GM13976 (cell line): ENCODE results near the gene COQ6.

ENCODE experiments used
- DNase-seq: peaks from one replicate; pipeline ENCODE4 v3.0.0; 2012; ENCODE audit warnings: low spot score
- in situ Hi-C: fragments of 300-500 bp; cut with MboI; formaldehyde crosslinking; loops from one replicate; pipeline ENCODE4 v1.12.0; 2022; ENCODE audit warnings: low sequenced_read_pairs, mixed read lengths, inconsistent platforms; ENCODE audit not compliant: unreplicated experiment
- TF ChIP-seq, protein P1 (sequence below): IDR thresholded peaks from 2 replicates; pipeline ENCODE4 v1.5.1; 2012; ENCODE audit warnings: borderline replicate concordance, mild to moderate bottlenecking; ENCODE audit not compliant: insufficient read depth; ENCODE audit errors: extremely low read depth, missing control alignments, control extremely low read depth

Gene COQ6

GRCh38 chr14:73945159-73945670, 4.9 kb upstream of the COQ6 start:
- DNase-seq = no peak
- TF ChIP-seq, protein P1, sequence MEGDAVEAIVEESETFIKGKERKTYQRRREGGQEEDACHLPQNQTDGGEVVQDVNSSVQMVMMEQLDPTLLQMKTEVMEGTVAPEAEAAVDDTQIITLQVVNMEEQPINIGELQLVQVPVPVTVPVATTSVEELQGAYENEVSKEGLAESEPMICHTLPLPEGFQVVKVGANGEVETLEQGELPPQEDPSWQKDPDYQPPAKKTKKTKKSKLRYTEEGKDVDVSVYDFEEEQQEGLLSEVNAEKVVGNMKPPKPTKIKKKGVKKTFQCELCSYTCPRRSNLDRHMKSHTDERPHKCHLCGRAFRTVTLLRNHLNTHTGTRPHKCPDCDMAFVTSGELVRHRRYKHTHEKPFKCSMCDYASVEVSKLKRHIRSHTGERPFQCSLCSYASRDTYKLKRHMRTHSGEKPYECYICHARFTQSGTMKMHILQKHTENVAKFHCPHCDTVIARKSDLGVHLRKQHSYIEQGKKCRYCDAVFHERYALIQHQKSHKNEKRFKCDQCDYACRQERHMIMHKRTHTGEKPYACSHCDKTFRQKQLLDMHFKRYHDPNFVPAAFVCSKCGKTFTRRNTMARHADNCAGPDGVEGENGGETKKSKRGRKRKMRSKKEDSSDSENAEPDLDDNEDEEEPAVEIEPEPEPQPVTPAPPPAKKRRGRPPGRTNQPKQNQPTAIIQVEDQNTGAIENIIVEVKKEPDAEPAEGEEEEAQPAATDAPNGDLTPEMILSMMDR = no peak
- in situ Hi-C loops = no loop called here

DNA sequence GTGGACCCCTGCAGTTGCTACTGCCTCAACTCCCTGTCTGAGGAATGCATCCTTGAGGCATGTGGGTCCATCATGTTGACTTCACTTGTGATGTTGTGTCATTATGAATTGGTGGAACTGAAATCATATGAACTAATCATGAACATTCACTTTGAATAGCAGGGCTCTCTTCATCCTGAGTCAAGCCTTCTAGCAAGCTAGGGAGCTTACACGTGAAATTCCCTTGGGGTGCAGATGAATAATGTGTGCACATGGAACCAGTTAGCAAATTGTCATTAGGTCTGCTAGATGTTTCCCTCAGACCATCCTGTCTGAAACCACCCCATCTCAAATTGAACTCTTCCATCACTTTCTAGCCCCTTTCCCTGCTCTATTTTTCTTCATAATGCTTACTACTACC, 3.6 kb downstream of the COQ6 start:
- TF ChIP-seq, protein P1 = no peak
- in situ Hi-C loops = no loop called here
- DNase-seq = no peak

- no peak for DNase-seq
- in situ Hi-C loops = no loop called here
- TF ChIP-seq, protein P1 = no peak
Observed at GRCh38 chr14:73955674-73956073, 5.6 kb downstream of the COQ6 start.

- TF ChIP-seq, protein P1 = no peak
- in situ Hi-C loops = no loop called here
- no peak for DNase-seq
Observed at GRCh38 chr14:73958591-73958990, 8.5 kb downstream of the COQ6 start.

GRCh38 chr14:73961192-73961591, 11.1 kb downstream of the COQ6 start:
- no peak for DNase-seq
- TF ChIP-seq, protein P1 = no peak
- in situ Hi-C loops = no loop called here

GRCh38 chr14:73965216-73965615, 15.1 kb downstream of the COQ6 start:
- TF ChIP-seq, protein P1 = no peak
- in situ Hi-C loops = no loop called here
- DNase-seq = no peak

- in situ Hi-C loops = no loop called here
- DNase-seq = no peak
- TF ChIP-seq, protein P1 = no peak
Observed at GRCh38 chr14:73968885-73969284, 18.8 kb downstream of the COQ6 start.
